ENCODE results near the gene SEMA4D.

Gene SEMA4D

GRCh38 chr9:89492586-89492985, 5.3 kb downstream of the SEMA4D start:
- no peak for DNase-seq (ENCODE audit: low read depth)
- H3K4me3 ChIP-seq (replicated peaks; ENCODE audit: low read depth, low read length), result no peak overlapping the region
- no peak for TF ChIP-seq CTCF (IDR thresholded peaks at IDR 0.05; ENCODE audit: low read length, missing control alignments)

GRCh38 chr9:89491694-89492093, 6.2 kb downstream of the SEMA4D start:
- H3K4me3 ChIP-seq (replicated peaks; ENCODE audit: low read depth, low read length), result no peak overlapping the region
- TF ChIP-seq CTCF (IDR thresholded peaks at IDR 0.05; ENCODE audit: low read length, missing control alignments), result no peak
- no peak for DNase-seq (ENCODE audit: low read depth)

- no peak overlapping the region for H3K4me3 ChIP-seq (replicated peaks; ENCODE audit: low read depth, low read length)
- TF ChIP-seq CTCF (IDR thresholded peaks at IDR 0.05; ENCODE audit: low read length, missing control alignments), result no peak
- no peak for DNase-seq (ENCODE audit: low read depth)
Measured at GRCh38 chr9:89489548-89490530, 8.1 kb downstream of the SEMA4D start.

- no peak for TF ChIP-seq CTCF (IDR thresholded peaks at IDR 0.05; ENCODE audit: low read length, missing control alignments)
- no peak overlapping the region for H3K4me3 ChIP-seq (replicated peaks; ENCODE audit: low read depth, low read length)
- DNase-seq (ENCODE audit: low read depth), result no peak
Measured at GRCh38 chr9:89488936-89489335, 9.0 kb downstream of the SEMA4D start.

GRCh38 chr9:89488131-89488530, 9.8 kb downstream of the SEMA4D start:
- H3K4me3 ChIP-seq (replicated peaks; ENCODE audit: low read depth, low read length), result no peak overlapping the region
- TF ChIP-seq CTCF (IDR thresholded peaks at IDR 0.05; ENCODE audit: low read length, missing control alignments), result no peak
- DNase-seq (ENCODE audit: low read depth), result no peak

GRCh38 chr9:89486681-89487080, 11.2 kb downstream of the SEMA4D start:
- TF ChIP-seq CTCF (IDR thresholded peaks at IDR 0.05; ENCODE audit: low read length, missing control alignments), result no peak
- H3K4me3 ChIP-seq (replicated peaks; ENCODE audit: low read depth, low read length), result no peak overlapping the region
- DNase-seq (ENCODE audit: low read depth), result no peak

Data from fibroblast of pulmonary artery (primary cell).